Tibial artery (tissue), 4 donors: ENCODE measurements around the gene CD28.

Experiments used
- DNase-seq, 2 donors: peaks; one replicate each; pipeline ENCODE4 v3.0.0-alpha.2; 2019
- H3K27ac ChIP-seq, 2 donors: fragments of 200-600 bp; sonication (generic) in 1 of 2; 1 replicate in 1 of 2; 2 replicates in 1 of 2; pipeline ENCODE4 v1.5.1; 2018 to 2019; ENCODE audit warnings: mild to moderate bottlenecking in 1 of 2
- H3K27me3 ChIP-seq, 2 donors: fragments of 200-600 bp; sonication (generic) in 1 of 2; one replicate each; pipeline versions ENCODE4 v1.5.1 to v1.6.0; 2016 to 2019
- H3K36me3 ChIP-seq, 3 donors: fragments of 200-600 bp; sonication (generic) in 2 of 3; one replicate each; pipeline ENCODE4 v1.5.1; 2016 to 2019; ENCODE audit warnings: mild to moderate bottlenecking in 2 of 3
- H3K4me1 ChIP-seq, 4 donors: fragments of 200-600 bp; sonication (generic) in 2 of 4; 1 replicate in 3 of 4; 2 replicates in 1 of 4; pipeline ENCODE4 v1.5.1; 2016 to 2019
- H3K4me3 ChIP-seq, 2 donors: fragments of 200-600 bp; sonication (generic) in 1 of 2; 1 replicate in 1 of 2; 2 replicates in 1 of 2; pipeline ENCODE4 v1.5.1; 2018 to 2019; ENCODE audit warnings: mild to moderate bottlenecking in 2 of 2
- H3K9me3 ChIP-seq, 3 donors: fragments of 200-600 bp; sonication (generic) in 1 of 3; one replicate each; pipeline ENCODE4 v1.5.1; 2016 to 2019
- intact Hi-C: fragments of 100-400 bp; cut with DNase I; formaldehyde crosslinking; loops from one replicate; pipeline ENCODE4 v1.15.0; 2023; ENCODE audit warnings: low total_unique reads
- TF ChIP-seq, protein P1 (sequence below), 2 experiments: fragments of 200-600 bp in 1 of 2; fragments of 450-650 bp in 1 of 2; IDR thresholded peaks; one replicate each; pipeline ENCODE4 v1.5.1; 2017 to 2019; ENCODE audit warnings: antibody characterized with exemption in 2 of 2, mild to moderate bottlenecking in 1 of 2, moderate library complexity in 1 of 2

CD28 gene

DNA sequence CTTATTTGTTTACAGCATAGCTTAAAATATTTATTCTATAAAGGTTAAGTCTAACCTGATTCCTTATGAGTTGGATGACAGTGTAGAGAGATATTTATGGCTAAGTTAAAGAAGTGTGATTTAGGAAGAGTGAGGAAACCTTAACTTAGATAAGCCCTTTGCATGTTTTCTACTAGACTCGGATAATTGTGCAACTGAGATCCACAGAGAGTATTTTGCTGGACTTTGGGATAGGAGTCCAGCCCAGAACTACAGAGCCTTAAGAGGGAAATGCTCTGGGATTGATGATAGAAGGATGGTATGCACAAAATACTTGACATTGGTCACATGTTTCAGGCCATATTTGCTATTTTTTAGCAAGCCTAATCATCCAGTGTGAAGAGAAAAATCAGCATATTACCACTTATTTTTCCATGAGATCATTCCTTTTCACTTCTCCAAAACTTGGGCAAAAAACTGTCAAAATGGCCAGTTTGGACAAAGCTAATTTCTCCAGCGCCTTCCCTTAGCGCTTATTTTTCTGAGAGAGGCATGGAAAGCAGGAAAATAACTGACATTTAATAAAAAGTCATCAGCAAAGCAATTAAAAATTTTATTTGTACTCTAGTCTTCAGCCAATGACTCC lies 3.1 kb downstream of the CD28 start:
- intact Hi-C loops = no loop called here
- Histone ChIP-seq H3K27ac (no peak overlapping the region), H3K27me3 (no peaks in the 10 kb centered on the region)

DNA sequence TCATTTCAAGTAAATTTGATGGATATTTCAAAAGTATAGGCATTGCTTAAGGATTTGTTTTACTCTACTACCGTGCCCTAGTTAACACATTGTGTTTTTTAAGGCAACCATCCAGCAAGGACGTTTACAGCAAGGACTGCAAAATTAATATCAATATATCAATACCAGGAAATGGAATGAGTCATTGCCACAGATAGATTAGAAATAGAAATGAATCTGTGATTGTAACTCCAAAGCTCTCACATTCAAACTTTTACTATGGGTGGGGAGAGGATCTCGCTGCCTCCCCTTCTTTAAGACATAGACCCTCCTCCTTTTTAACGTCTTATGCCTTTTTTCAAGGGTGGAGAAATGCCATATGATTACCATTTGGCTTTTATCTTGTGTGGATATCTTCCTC lies 3.8 kb downstream of the CD28 start:
- Histone ChIP-seq H3K9me3 (no peaks in the 10 kb centered on the region), H3K4me3 (no peak overlapping the region), H3K4me1 (peaks cover 0 to 12% (median 4%) of the 10 kb centered on the region in 4 donors), H3K36me3 (no peaks in the 10 kb centered on the region), H3K27ac (no peak overlapping the region), H3K27me3 (no peaks in the 10 kb centered on the region)
- TF ChIP-seq, protein P1, sequence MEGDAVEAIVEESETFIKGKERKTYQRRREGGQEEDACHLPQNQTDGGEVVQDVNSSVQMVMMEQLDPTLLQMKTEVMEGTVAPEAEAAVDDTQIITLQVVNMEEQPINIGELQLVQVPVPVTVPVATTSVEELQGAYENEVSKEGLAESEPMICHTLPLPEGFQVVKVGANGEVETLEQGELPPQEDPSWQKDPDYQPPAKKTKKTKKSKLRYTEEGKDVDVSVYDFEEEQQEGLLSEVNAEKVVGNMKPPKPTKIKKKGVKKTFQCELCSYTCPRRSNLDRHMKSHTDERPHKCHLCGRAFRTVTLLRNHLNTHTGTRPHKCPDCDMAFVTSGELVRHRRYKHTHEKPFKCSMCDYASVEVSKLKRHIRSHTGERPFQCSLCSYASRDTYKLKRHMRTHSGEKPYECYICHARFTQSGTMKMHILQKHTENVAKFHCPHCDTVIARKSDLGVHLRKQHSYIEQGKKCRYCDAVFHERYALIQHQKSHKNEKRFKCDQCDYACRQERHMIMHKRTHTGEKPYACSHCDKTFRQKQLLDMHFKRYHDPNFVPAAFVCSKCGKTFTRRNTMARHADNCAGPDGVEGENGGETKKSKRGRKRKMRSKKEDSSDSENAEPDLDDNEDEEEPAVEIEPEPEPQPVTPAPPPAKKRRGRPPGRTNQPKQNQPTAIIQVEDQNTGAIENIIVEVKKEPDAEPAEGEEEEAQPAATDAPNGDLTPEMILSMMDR (IDR thresholded peaks at IDR 0.05) = no peak
- intact Hi-C loops = no loop called here
- DNase-seq = no peak

More for the DNA sequence above, 3.1 kb downstream of the CD28 start:
- H3K4me3 ChIP-seq = no peak overlapping the region
- H3K9me3 ChIP-seq = no peaks in the 10 kb centered on the region
- peaks cover 0 to 6% (median 3%) of the 10 kb centered on the region in 4 donors for H3K4me1 ChIP-seq
- DNase-seq = no peak
- TF ChIP-seq, protein P1 (IDR thresholded peaks at IDR 0.05) = no peak
- no peaks in the 10 kb centered on the region for H3K36me3 ChIP-seq

DNA sequence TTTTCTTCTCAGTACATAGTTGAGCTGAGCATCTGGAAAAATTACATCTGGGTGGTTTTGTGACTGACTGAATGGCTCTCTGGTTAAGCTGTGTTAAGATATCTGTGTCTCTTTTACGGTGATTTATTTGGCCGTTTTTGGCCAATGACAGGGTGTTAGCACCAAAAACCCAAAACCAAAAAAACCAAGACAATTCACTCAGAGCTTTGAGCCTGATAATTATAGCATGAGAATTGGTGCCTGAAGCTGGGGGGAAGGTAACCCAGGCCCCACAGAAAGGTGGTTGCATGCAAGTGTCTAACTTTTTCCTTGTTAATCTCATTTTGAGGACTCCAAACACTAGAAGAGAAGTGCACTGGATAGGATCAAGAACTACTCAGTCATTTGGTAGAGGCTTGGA lies 4.5 kb downstream of the CD28 start:
- Histone ChIP-seq H3K36me3 (no peaks in the 10 kb centered on the region), H3K4me1 (peaks cover 0 to 15% (median 4%) of the 10 kb centered on the region in 4 donors), H3K4me3 (no peak overlapping the region), H3K9me3 (no peaks in the 10 kb centered on the region), H3K27me3 (no peaks in the 10 kb centered on the region), H3K27ac (no peak overlapping the region)
- intact Hi-C loops = no loop called here
- no peak for DNase-seq
- TF ChIP-seq, protein P1 (IDR thresholded peaks at IDR 0.05) = no peak

DNA sequence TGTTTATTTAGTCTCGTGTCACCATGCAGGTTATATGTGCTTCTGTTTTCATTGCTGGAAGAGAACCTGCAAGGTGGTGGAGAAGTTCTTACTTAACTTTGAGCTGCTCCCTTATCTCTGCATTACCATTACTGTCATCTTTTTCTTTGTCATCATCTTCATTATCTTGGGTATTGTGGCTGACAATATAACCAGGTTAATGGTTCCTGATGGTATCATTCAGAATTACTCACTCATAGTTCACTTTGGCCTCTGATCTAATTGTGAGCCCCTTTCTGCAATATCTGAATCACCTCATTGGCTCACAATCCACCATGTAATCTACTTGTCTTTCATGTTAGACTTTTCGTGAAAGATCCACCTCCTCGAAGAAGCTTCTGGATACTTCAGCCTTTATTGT lies 5.0 kb downstream of the CD28 start:
- DNase-seq = no peak
- H3K36me3 ChIP-seq = no peaks in the 10 kb centered on the region
- H3K9me3 ChIP-seq = no peaks in the 10 kb centered on the region
- H3K27me3 ChIP-seq = no peaks in the 10 kb centered on the region
- TF ChIP-seq, protein P1 (IDR thresholded peaks at IDR 0.05) = no peak
- no peak overlapping the region for H3K4me3 ChIP-seq
- H3K27ac ChIP-seq = no peak overlapping the region
- intact Hi-C loops = no loop called here
- peaks cover 0 to 15% (median 4%) of the 10 kb centered on the region in 4 donors for H3K4me1 ChIP-seq

DNA sequence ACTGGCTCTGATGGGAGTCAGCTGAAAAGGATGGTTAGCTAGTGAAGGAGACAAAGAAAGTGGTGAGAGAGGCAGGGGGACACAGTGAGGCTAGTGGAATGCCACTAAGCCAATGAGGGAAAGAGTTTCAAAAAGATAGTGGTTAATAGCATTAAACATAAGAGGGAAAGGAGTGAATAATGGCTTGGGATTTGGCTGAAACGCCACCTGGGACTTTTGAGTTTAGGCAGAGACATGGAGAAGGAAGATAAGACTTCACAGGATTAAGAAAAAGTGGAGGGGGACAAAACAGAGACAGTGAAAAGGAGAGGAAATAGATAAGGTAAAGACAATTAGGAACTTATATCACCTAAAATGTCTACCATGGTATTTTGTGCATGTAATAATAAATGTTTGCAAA lies 6.9 kb downstream of the CD28 start:
- TF ChIP-seq, protein P1 (IDR thresholded peaks at IDR 0.05) = no peak
- Histone ChIP-seq H3K27me3 (no peaks in the 10 kb centered on the region), H3K9me3 (no peaks in the 10 kb centered on the region), H3K36me3 (no peaks in the 10 kb centered on the region), H3K4me3 (no peak overlapping the region), H3K27ac (no peak overlapping the region), H3K4me1 (peaks cover 0 to 15% (median 4%) of the 10 kb centered on the region in 4 donors)
- no peak for DNase-seq
- intact Hi-C loops = no loop called here
